HG02870 (cell line): Measurements from ENCODE around the gene HDAC2.
"Not testable (repeated sequence)": the region's sequence is repeated elsewhere in the genome, so short reads cannot be mapped to it uniquely, and the experiment has no call there.

Experiments
- ATAC-seq: cut with Tn5 transposase; IDR thresholded peaks from one replicate; pipeline ENCODE4 v1.9.1; 2021; ENCODE audit warnings: mild to moderate bottlenecking, moderate library complexity; ENCODE audit not compliant: unreplicated experiment

The HDAC2 gene

GRCh38 chr6:113970805-113971676 lies at the start of gene HDAC2:
Gene HDAC2 (minus strand): TSS chr6:113971148. CDS start chr6:113970908, 240 bp downstream.
- peak; percentile 77 for ATAC-seq

- ATAC-seq, result no peak
Measured at GRCh38 chr6:114020196-114020595, 49.2 kb upstream of the HDAC2 start.

GRCh38 chr6:114017146-114017545 lies 46.2 kb upstream of the HDAC2 start:
- not testable (repeated sequence) for ATAC-seq

- ATAC-seq, result not testable (repeated sequence)
Measured at GRCh38 chr6:114014106-114014505, 43.2 kb upstream of the HDAC2 start.

GRCh38 chr6:114011486-114011885 lies 40.5 kb upstream of the HDAC2 start:
- ATAC-seq, result not testable (repeated sequence)

GRCh38 chr6:114010540-114010939 lies 39.6 kb upstream of the HDAC2 start:
- no peak for ATAC-seq

- ATAC-seq, result no peak
Measured at GRCh38 chr6:114009192-114009591, 38.2 kb upstream of the HDAC2 start.

GRCh38 chr6:114008331-114008730 lies 37.4 kb upstream of the HDAC2 start:
- ATAC-seq, result no peak

- ATAC-seq, result peak; percentile 87
Measured at GRCh38 chr6:114007516-114007915, 36.6 kb upstream of the HDAC2 start.

- no peak for ATAC-seq
Measured at GRCh38 chr6:114001354-114001753, 30.4 kb upstream of the HDAC2 start.

GRCh38 chr6:114000069-114000468 lies 29.1 kb upstream of the HDAC2 start:
- no peak for ATAC-seq

- no peak for ATAC-seq
Measured at GRCh38 chr6:113999284-113999683, 28.3 kb upstream of the HDAC2 start.

GRCh38 chr6:113998811-113999210 lies 27.9 kb upstream of the HDAC2 start:
- ATAC-seq, result no peak

GRCh38 chr6:113997116-113997515 lies 26.2 kb upstream of the HDAC2 start:
- ATAC-seq, result no peak

- ATAC-seq, result no peak
Measured at GRCh38 chr6:113995634-113996033, 24.7 kb upstream of the HDAC2 start.

GRCh38 chr6:113994934-113995342 lies 24.0 kb upstream of the HDAC2 start:
- ATAC-seq, result peak; percentile 96

- no peak for ATAC-seq
Measured at GRCh38 chr6:113989675-113990074, 18.7 kb upstream of the HDAC2 start.

GRCh38 chr6:113982675-113983074 lies 11.7 kb upstream of the HDAC2 start:
- not testable (repeated sequence) for ATAC-seq

GRCh38 chr6:113982055-113982550 lies 11.2 kb upstream of the HDAC2 start:
- no peak for ATAC-seq

GRCh38 chr6:113980937-113981554 lies 10.1 kb upstream of the HDAC2 start:
- peak; percentile 78 for ATAC-seq

- peak; percentile 59 for ATAC-seq
Measured at GRCh38 chr6:113979937-113980336, 9.0 kb upstream of the HDAC2 start.

GRCh38 chr6:113978084-113978675 lies 7.2 kb upstream of the HDAC2 start:
- ATAC-seq, result no peak
